Measurements from ENCODE around the gene CTBP1.
A peak's percentile ranks its signal among the peaks of the same experiment; 100 is the strongest.
"Not testable (repeated sequence)": the region's sequence is repeated elsewhere in the genome, so short reads cannot be mapped to it uniquely, and the experiment has no call there.

The CTBP1 gene

DNA sequence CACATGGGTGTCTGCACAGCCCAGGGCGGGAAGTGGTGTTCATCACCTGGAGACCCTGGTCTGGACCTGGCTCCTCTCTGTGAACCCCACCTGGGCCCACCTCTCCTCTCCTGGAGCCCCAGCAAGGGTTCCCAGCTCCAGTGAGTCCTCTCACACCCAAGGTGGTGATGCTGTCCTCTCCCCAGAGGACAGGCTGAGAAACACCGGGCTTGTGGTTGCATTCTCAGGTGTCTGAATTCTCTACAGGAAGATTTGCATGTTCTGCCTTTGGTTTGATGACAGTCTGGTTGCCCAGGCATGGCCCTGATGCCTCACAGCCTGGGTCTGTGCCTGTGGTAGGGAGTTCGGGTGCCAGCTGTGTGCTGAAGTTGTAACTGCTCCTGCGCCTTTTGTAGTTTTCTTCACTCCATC, 44.6 kb upstream of the CTBP1 start:
- Histone ChIP-seq H3K36me3 (ENCODE audit: insufficient read depth, low read length) (no peaks in the 10 kb centered on the region), H3K79me2 (ENCODE audit: insufficient read depth, low read length) (peaks cover 32% of the 10 kb centered on the region), H3K4me2 (ENCODE audit: low read length) (peak overlapping the region; percentile 42), H3K9me3 (ENCODE audit: low read length) (no peaks in the 10 kb centered on the region), H3F3A (ENCODE audit: insufficient read depth, low read length) (no peaks in the 10 kb centered on the region), H3K4me3 (ENCODE audit: low read depth, low read length, poor library complexity, severe bottlenecking) (peak overlapping the region; percentile 7), H3K4me1 (ENCODE audit: insufficient read depth, low read length, severe bottlenecking) (peaks cover 51% of the 10 kb centered on the region), H3K9ac (ENCODE audit: low read length) (peak overlapping the region; percentile 22; the same call in 1 of the 2 replicates), H2AFZ (ENCODE audit: low read length) (no peak overlapping the region), H3K27ac (ENCODE audit: low read depth, low read length, poor library complexity, severe bottlenecking) (peak overlapping the region; percentile 71), H3K9me2 (ENCODE audit: low read depth, low read length) (no peaks in the 10 kb centered on the region), H3K27me3 (ENCODE audit: insufficient read depth, low read length) (no peaks in the 10 kb centered on the region), H4K20me1 (ENCODE audit: insufficient read depth, low read length) (no peaks in the 10 kb centered on the region)
- TF ChIP-seq, protein P1, sequence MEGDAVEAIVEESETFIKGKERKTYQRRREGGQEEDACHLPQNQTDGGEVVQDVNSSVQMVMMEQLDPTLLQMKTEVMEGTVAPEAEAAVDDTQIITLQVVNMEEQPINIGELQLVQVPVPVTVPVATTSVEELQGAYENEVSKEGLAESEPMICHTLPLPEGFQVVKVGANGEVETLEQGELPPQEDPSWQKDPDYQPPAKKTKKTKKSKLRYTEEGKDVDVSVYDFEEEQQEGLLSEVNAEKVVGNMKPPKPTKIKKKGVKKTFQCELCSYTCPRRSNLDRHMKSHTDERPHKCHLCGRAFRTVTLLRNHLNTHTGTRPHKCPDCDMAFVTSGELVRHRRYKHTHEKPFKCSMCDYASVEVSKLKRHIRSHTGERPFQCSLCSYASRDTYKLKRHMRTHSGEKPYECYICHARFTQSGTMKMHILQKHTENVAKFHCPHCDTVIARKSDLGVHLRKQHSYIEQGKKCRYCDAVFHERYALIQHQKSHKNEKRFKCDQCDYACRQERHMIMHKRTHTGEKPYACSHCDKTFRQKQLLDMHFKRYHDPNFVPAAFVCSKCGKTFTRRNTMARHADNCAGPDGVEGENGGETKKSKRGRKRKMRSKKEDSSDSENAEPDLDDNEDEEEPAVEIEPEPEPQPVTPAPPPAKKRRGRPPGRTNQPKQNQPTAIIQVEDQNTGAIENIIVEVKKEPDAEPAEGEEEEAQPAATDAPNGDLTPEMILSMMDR (IDR thresholded peaks at IDR 0.05; ENCODE audit: low read length), result no peak
- no peak for TF ChIP-seq EZH2 (IDR thresholded peaks at IDR 0.05; ENCODE audit: borderline replicate concordance, low read length)

DNA sequence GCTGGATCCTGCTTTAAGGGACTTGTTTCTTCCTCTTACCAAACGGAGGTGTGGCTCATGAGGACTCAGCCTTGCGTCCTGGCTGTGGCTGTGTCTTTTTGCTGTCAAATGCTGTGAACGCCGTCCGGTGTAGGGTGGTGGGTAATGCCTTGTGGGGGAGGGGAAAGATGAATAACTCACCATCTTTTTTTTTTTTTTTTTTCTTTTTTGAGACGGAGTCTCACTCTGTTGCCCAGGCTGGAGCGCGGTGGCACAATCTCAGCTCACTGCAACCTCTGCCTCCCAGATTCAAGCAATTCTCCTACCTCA, 43.7 kb upstream of the CTBP1 start:
- H3K9me3 ChIP-seq (ENCODE audit: low read length); H3K27me3 ChIP-seq (ENCODE audit: insufficient read depth, low read length); H3K4me3 ChIP-seq (ENCODE audit: low read depth, low read length, poor library complexity, severe bottlenecking); H4K20me1 ChIP-seq (ENCODE audit: insufficient read depth, low read length); H3K36me3 ChIP-seq (ENCODE audit: insufficient read depth, low read length); H3K9me2 ChIP-seq (ENCODE audit: low read depth, low read length); H3F3A ChIP-seq (ENCODE audit: insufficient read depth, low read length); H3K4me2 ChIP-seq (ENCODE audit: low read length); H3K27ac ChIP-seq (ENCODE audit: low read depth, low read length, poor library complexity, severe bottlenecking); H3K9ac ChIP-seq (ENCODE audit: low read length); H2AFZ ChIP-seq (ENCODE audit: low read length): not testable (repeated sequence)
- H3K4me1 ChIP-seq (ENCODE audit: insufficient read depth, low read length, severe bottlenecking), result peaks cover 51% of the 10 kb centered on the region
- peaks cover 32% of the 10 kb centered on the region for H3K79me2 ChIP-seq (ENCODE audit: insufficient read depth, low read length)

DNA sequence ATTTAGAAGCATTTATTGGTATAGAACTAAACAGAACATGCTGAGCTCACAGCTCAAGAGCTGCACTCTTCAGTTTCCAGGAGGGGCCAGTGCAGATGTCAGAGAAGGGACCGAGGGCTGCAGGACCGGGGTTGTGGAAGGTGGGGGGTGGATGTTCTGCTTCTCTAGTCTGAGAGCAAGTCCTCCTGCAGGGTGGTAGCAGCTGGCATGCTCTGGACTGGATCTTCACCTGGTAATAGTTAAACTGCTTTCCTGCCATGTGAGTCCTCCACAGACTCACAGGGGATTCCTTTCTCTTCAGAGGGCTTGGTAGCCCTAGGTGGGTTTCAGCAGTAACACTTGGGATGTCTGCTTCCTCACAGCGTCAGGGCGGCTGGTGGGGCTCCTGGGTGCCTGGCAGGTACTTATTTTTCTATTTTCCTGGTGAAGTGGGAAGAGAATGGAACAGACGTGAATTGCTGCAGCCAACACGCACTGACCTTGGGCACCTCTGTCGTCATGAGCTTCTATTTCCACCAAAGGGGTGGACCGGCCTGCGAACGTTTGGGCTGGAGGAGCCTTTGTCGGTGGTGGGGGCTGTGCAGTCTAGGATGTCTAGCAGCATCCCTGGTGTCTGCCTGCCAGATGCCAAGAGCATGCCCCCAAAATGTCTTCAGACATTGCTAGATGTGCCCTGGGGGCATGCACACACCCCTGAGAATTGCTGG, 43.2 kb upstream of the CTBP1 start:
- Histone ChIP-seq H3K36me3 (ENCODE audit: insufficient read depth, low read length) (no peaks in the 10 kb centered on the region), H3K9me3 (ENCODE audit: low read length) (no peaks in the 10 kb centered on the region), H3F3A (ENCODE audit: insufficient read depth, low read length) (no peaks in the 10 kb centered on the region), H3K9ac (ENCODE audit: low read length) (no peak overlapping the region; the same call in 1 of the 2 replicates), H3K27me3 (ENCODE audit: insufficient read depth, low read length) (no peaks in the 10 kb centered on the region), H3K79me2 (ENCODE audit: insufficient read depth, low read length) (peaks cover 32% of the 10 kb centered on the region), H4K20me1 (ENCODE audit: insufficient read depth, low read length) (no peaks in the 10 kb centered on the region), H3K9me2 (ENCODE audit: low read depth, low read length) (no peaks in the 10 kb centered on the region), H3K27ac (ENCODE audit: low read depth, low read length, poor library complexity, severe bottlenecking) (no peak overlapping the region), H3K4me3 (ENCODE audit: low read depth, low read length, poor library complexity, severe bottlenecking) (no peak overlapping the region), H2AFZ (ENCODE audit: low read length) (no peak overlapping the region), H3K4me1 (ENCODE audit: insufficient read depth, low read length, severe bottlenecking) (peaks cover 51% of the 10 kb centered on the region), H3K4me2 (ENCODE audit: low read length) (peak overlapping the region; percentile 96)
- TF ChIP-seq, protein P1 (IDR thresholded peaks at IDR 0.05; ENCODE audit: low read length), result no peak
- TF ChIP-seq EZH2 (IDR thresholded peaks at IDR 0.05; ENCODE audit: borderline replicate concordance, low read length), result no peak

DNA sequence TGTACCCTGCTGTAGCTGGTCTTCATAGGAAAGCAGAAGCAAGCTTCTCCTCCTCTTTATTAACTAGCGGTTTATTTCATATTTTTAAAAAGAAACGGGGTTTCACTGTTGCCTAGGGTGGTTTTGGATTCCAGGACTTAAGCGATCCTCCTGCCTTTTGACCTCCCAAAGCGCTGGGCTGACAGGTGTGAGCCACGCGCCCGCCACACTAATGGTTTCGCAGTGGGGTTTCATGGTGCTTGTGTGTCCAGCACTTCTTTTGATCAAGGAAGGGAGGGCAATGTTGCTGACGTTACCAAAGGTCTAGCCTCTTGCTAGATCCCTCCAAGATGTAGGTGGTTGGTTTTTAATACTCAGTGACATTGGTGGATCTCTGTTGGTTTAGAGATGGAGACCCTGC, 42.2 kb upstream of the CTBP1 start:
- Histone ChIP-seq H3K27ac (ENCODE audit: low read depth, low read length, poor library complexity, severe bottlenecking) (no peak overlapping the region), H3K9me3 (ENCODE audit: low read length) (no peaks in the 10 kb centered on the region), H3K4me1 (ENCODE audit: insufficient read depth, low read length, severe bottlenecking) (peaks cover 51% of the 10 kb centered on the region), H3F3A (ENCODE audit: insufficient read depth, low read length) (no peaks in the 10 kb centered on the region), H4K20me1 (ENCODE audit: insufficient read depth, low read length) (no peaks in the 10 kb centered on the region), H3K9ac (ENCODE audit: low read length) (peak overlapping the region; percentile 87; the same call in 1 of the 2 replicates), H3K4me2 (ENCODE audit: low read length) (peak overlapping the region; percentile 96), H2AFZ (ENCODE audit: low read length) (no peak overlapping the region), H3K79me2 (ENCODE audit: insufficient read depth, low read length) (peaks cover 32% of the 10 kb centered on the region), H3K9me2 (ENCODE audit: low read depth, low read length) (no peaks in the 10 kb centered on the region), H3K36me3 (ENCODE audit: insufficient read depth, low read length) (no peaks in the 10 kb centered on the region), H3K4me3 (ENCODE audit: low read depth, low read length, poor library complexity, severe bottlenecking) (peak overlapping the region; percentile 89), H3K27me3 (ENCODE audit: insufficient read depth, low read length) (no peaks in the 10 kb centered on the region)
- TF ChIP-seq, protein P1 (IDR thresholded peaks at IDR 0.05; ENCODE audit: low read length), result no peak
- TF ChIP-seq EZH2 (IDR thresholded peaks at IDR 0.05; ENCODE audit: borderline replicate concordance, low read length), result no peak

All from OCI-LY1 (cell line).